ENCODE data around the gene BRAF. TPM values are rescaled to one million over a fixed set of nuclear protein-coding genes. Genes with fewer than 3 reads are reported as not detected.
"Not testable (repeated sequence)": the region's sequence is repeated elsewhere in the genome, so short reads cannot be mapped to it uniquely, and the experiment has no call there.

The BRAF gene
- total RNA-seq, 2 donors from 2014 or later, result 27.6 to 35.1 TPM

DNA sequence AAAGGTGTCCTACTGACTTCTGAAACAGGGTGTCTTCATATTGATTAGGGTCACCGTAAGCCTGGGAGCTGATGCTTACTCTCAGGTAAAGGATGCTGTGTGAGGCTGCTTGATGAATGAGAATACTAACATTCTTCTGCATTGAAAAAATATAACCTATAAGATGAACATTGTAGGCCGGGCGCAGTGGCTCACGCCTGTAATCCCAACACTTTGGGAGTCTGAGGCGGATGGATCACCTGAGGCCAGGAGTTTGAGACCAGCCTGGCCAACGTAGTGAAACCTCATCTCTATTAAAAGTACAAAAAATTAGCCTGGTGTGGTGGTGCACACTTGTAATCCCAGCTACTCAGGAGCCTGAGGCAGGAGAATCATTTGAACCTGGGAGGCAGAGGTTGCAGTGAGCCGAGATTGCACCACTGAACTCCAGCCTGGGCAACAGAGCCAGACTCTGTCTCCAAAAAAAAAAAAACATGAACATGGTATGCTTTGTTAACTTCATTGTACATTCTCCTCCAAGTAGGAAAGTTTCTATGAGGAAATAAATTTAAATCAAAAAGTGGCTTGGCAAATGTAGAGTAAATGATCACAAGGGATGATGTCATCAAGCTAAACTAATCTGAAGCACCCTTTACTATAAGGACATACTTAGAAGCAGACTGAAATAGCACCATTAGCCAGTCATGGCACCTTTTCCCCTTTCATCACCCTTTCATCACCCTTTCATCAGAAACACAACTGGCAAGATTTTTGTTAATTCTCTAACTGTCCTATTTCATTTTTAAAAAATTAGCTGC lies 1.5 kb upstream of the BRAF start:
- Mint-ChIP-seq H3K36me3 (ENCODE audit: low read depth) (peaks cover 5% of the 10 kb centered on the region), H3K4me3 (no peak overlapping the region), H3K4me1 (no peaks in the 10 kb centered on the region), H3K27ac (peak overlapping the region; percentile 92), H3K9me3 (no peaks in the 10 kb centered on the region), H3K27me3 (no peaks in the 10 kb centered on the region)
- no peak for ATAC-seq (replicated peaks)

DNA sequence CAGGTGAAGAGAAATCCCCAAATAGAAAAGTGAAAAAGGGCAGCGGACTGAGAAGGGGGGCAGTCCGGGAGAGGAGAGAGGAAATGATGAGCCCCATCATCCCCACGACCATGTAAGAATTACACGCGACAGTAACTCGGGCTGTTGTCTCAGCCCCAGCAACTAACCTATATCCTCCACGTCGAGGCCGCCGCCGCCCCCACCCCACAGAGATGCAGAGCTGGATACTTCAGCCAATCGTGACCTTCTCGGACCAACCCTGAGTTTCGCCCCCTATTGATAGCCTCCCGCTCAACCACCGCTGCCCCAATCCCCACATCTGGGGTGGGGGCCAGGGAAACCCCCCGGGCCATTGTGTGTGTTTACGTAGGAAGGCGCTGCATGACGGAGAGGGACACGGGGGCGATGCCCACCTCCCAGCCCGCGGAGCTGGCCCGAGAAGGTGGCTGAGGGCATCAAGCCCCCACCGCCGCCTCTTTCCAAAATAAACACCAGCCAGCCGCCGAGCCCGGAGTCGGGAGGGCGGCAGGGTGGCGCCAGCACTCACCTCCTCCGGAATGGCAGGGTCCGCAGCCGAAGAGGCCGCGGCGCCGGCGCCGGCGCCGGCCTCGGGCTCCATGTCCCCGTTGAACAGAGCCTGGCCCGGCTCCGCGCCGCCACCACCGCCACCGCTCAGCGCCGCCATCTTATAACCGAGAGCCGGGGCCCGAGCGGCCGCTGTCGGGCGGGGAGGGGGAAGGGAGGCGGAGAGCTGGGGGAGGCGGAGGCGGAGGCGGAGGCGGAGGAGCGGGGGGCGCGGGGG lies 509 bp downstream of the BRAF start:
- Mint-ChIP-seq H3K36me3 (ENCODE audit: low read depth) (peaks cover 5% of the 10 kb centered on the region), H3K27me3 (no peaks in the 10 kb centered on the region), H3K4me3 (no peak overlapping the region), H3K4me1 (peaks cover 14% of the 10 kb centered on the region), H3K9me3 (no peaks in the 10 kb centered on the region), H3K27ac (peak overlapping the region; percentile 92)
- peak; percentile 76 for ATAC-seq (replicated peaks)

DNA sequence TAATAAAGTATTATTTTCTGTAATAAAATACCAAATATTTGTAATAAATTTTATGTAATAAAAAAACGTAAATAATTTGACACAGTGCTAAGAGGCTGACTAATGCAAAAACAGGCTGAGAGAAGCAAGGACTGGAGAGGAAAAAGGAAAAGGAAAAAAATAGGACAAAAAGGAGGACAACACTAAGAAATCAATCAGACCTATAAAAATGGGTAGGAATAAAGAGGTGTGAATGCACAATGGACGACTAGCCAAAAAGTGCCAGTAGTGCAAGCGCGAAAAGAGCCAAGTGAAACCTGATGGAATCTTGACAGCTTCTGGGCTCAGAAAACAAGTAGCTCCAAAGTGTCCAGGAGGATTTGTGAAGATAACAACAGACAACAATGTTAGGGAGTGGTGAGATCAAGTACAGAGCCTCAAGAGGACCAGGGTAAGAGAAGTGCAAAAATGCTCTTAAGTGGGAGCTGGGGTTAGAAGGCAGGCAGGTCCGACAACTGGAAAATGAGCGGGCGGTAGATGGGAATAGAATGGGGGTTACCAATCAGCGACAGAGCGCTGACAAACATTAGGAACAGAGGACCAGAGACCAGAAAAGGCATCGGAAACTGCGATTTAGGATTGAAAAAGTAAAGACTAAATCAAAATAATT lies 1.2 kb downstream of the BRAF start:
- H3K36me3 Mint-ChIP-seq (ENCODE audit: low read depth), result peaks cover 5% of the 10 kb centered on the region
- ATAC-seq (replicated peaks), result peak; percentile 3
- no peak overlapping the region for H3K4me3 Mint-ChIP-seq
- no peaks in the 10 kb centered on the region for H3K27me3 Mint-ChIP-seq
- H3K27ac Mint-ChIP-seq, result no peak overlapping the region
- H3K4me1 Mint-ChIP-seq, result peaks cover 15% of the 10 kb centered on the region
- no peaks in the 10 kb centered on the region for H3K9me3 Mint-ChIP-seq

DNA sequence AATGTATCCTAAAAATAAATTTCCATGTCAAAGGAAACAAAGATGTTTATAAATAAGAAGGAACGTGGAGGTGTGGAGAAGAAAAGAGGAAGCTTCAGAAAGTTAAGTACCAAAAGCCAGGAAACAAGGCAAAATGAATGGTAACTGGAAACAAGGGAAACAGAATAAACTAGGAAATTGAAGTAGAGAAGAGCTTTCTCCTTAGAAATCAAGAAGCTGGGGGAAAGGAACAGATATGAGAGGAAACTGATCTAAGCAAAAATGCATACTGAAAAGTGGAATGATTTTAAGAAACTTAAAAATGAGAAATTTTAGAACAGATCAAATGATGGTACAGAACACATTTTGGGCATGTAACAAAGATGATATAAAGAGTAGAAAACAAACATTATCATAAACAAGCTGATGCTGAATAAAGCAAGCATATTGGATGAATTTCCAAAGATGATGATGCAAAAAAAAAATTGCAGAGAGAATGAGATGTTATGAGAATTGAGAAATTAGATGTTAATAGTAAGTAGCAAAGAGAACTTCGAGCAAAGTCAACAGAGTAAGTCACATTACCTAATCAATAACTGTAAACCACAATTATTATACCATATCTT lies 1.9 kb downstream of the BRAF start:
- peaks cover 5% of the 10 kb centered on the region for H3K36me3 Mint-ChIP-seq (ENCODE audit: low read depth)
- no peaks in the 10 kb centered on the region for H3K27me3 Mint-ChIP-seq
- H3K27ac Mint-ChIP-seq, result no peak overlapping the region
- H3K4me1 Mint-ChIP-seq, result peaks cover 15% of the 10 kb centered on the region
- no peak for ATAC-seq (replicated peaks)
- no peak overlapping the region for H3K4me3 Mint-ChIP-seq
- H3K9me3 Mint-ChIP-seq, result no peaks in the 10 kb centered on the region

DNA sequence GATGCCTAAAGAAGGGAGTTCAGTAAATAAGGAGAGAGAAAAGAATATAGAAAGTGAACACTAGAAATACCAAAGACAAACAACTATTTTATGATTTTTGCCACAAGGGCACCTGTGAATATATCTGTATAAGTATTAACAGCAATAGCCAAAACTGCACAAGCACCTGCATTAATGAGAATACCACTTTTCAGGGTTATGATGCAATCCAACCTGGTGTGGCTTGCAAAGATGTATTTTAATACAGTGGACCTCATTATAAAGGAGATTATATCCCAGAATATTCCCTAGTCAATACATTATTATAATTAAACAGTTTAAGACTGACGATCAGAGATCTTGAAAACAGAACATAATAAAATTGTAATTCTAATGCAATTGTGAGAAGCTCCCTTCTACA lies 4.0 kb downstream of the BRAF start:
- Mint-ChIP-seq H3K9me3 (no peaks in the 10 kb centered on the region), H3K27ac (no peak overlapping the region), H3K4me1 (peaks cover 15% of the 10 kb centered on the region), H3K4me3 (no peak overlapping the region), H3K27me3 (no peaks in the 10 kb centered on the region), H3K36me3 (ENCODE audit: low read depth) (peaks cover 5% of the 10 kb centered on the region)
- no peak for ATAC-seq (replicated peaks)

DNA sequence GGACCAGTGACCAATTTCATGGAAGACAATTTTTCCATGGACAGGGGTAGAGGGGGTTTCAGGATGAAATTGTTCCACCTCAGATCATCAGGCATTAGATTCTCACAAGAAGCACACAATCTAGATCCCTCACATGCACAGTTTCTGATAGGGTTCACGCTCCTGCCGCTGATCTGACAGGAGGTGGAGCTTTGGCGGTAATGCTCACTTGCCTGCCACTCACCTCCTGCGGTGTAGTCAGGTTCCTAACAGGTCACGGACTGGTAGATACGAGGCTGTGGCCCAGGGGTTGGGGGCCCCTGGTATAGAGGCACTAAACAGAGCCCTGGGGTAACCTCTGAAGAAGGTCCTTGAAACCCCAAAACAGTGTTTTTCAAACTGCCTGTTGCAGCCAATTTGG lies 6.5 kb downstream of the BRAF start:
- Mint-ChIP-seq H3K27me3 (no peaks in the 10 kb centered on the region), H3K9me3 (no peaks in the 10 kb centered on the region), H3K4me1 (peaks cover 22% of the 10 kb centered on the region), H3K36me3 (ENCODE audit: low read depth) (no peaks in the 10 kb centered on the region), H3K27ac (no peak overlapping the region), H3K4me3 (no peak overlapping the region)
- no peak for ATAC-seq (replicated peaks)

DNA sequence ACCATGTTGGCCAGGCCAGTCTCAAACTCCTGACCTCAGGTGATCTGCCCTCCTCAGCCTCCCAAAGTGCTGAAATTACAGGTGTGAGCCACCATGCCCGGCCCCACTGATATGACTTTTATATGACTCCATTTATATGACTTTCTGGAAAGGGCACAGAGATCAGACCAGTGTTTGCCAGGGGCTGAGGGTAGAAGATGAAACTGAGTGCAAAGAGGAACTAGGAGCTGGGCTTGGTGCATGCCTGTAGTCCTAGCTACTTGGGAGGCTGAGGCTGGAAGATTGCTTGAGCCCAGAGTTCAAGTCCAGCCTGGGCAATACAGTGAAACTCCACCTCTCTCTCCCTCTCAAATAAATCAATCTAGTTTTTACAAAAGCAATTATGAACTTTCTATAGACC lies 7.5 kb downstream of the BRAF start:
- Mint-ChIP-seq H3K36me3 (ENCODE audit: low read depth) (no peaks in the 10 kb centered on the region), H3K9me3 (no peaks in the 10 kb centered on the region), H3K27ac (no peak overlapping the region), H3K27me3 (no peaks in the 10 kb centered on the region), H3K4me3 (no peak overlapping the region), H3K4me1 (peaks cover 31% of the 10 kb centered on the region)
- ATAC-seq (replicated peaks), result no peak

DNA sequence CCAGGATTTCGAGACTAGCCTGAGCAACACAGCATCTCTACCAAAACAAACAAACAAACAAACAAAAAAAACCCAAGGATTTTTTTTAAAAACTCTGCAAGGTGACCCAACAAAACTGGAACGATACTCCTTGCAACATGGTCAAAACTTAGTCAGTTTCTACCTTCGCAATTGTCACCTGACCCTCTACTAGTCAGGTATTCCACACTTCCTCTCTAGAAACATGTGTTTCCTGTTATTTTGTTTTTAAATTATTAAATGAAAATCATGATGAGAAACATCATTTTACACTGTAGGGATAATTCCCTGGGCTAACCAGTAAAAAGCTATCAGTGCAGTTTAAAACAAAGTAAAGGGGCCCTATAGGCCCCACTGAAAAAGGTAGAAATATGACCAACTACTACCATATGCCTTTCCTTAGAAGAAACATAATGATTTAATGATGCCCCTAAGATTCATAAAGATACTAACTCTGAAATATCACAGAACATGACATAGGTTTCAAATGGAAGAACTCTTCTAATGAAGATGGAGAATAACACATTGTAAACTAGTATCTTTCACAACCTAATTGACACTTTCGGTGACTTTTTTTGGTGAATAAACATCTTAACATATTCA lies 8.7 kb downstream of the BRAF start:
- Mint-ChIP-seq H3K27me3 (no peaks in the 10 kb centered on the region), H3K9me3 (no peaks in the 10 kb centered on the region), H3K4me3 (no peak overlapping the region), H3K4me1 (peaks cover 35% of the 10 kb centered on the region), H3K36me3 (ENCODE audit: low read depth) (no peaks in the 10 kb centered on the region), H3K27ac (no peak overlapping the region)
- ATAC-seq (replicated peaks), result peak; percentile 26

DNA sequence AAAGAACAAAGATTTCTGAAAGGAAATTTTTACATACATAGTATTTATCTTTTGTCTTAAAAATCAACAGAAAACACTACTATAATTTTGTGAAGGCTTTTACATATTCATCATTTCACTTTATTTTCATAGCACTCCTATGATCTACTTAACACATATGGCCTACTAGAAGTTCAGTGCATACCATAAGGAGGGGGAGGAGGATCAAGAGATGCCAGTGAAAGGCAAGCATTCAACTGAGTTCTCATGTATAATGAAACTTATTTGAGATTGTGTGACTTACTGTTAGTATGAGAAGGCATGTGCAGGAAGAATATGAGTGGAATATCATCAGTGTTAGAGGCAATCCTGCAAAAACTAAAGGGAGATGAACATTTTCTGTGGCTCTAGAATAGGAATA lies 10.6 kb downstream of the BRAF start:
- no peaks in the 10 kb centered on the region for H3K27me3 Mint-ChIP-seq
- ATAC-seq (replicated peaks), result no peak
- no peak overlapping the region for H3K4me3 Mint-ChIP-seq
- no peaks in the 10 kb centered on the region for H3K9me3 Mint-ChIP-seq
- peaks cover 27% of the 10 kb centered on the region for H3K4me1 Mint-ChIP-seq
- peaks cover 4% of the 10 kb centered on the region for H3K36me3 Mint-ChIP-seq (ENCODE audit: low read depth)
- H3K27ac Mint-ChIP-seq, result no peak overlapping the region

DNA sequence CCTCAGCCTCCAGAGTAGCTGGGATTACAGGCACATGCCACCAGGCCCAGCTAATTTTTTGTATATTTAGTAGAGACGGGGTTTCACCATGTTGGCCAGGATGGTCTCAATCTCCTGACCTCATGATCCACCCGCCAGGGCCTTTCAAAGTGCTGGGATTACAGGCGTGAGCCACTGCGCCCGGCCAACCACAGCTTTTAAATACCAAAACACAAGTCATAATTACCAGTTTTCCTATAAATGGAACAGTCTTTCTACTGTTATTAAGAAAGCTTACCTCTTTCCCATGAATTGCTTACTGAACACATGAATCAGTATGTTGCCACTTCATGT lies 11.2 kb downstream of the BRAF start:
- not testable (repeated sequence) for H3K36me3 Mint-ChIP-seq (ENCODE audit: low read depth); H3K27me3 Mint-ChIP-seq; H3K4me3 Mint-ChIP-seq; ATAC-seq (replicated peaks); H3K9me3 Mint-ChIP-seq; H3K27ac Mint-ChIP-seq
- peaks cover 29% of the 10 kb centered on the region for H3K4me1 Mint-ChIP-seq

DNA sequence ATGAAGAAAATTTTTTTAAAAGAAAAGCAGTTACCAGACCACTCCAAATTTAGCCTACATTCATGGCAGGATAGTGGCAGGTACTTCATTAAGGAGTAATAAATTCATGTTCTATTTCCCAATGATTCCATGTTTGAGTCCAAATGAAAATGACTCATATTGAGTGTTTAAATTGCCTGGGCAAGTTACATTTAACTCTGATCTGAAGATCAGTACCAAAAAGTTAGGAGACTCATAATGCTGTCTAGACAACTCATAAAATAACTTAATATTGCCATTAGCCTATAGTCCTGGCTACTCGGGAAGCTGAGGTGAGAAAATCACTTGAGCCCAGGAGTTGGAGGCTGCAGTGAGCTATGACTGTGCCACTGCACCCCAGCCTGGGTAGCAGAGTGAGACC lies 13.0 kb downstream of the BRAF start:
- no peak overlapping the region for H3K27ac Mint-ChIP-seq
- H3K4me1 Mint-ChIP-seq, result peaks cover 36% of the 10 kb centered on the region
- no peak for ATAC-seq (replicated peaks)
- H3K36me3 Mint-ChIP-seq (ENCODE audit: low read depth), result peaks cover 4% of the 10 kb centered on the region
- H3K27me3 Mint-ChIP-seq, result no peaks in the 10 kb centered on the region
- H3K4me3 Mint-ChIP-seq, result no peak overlapping the region
- H3K9me3 Mint-ChIP-seq, result no peaks in the 10 kb centered on the region

DNA sequence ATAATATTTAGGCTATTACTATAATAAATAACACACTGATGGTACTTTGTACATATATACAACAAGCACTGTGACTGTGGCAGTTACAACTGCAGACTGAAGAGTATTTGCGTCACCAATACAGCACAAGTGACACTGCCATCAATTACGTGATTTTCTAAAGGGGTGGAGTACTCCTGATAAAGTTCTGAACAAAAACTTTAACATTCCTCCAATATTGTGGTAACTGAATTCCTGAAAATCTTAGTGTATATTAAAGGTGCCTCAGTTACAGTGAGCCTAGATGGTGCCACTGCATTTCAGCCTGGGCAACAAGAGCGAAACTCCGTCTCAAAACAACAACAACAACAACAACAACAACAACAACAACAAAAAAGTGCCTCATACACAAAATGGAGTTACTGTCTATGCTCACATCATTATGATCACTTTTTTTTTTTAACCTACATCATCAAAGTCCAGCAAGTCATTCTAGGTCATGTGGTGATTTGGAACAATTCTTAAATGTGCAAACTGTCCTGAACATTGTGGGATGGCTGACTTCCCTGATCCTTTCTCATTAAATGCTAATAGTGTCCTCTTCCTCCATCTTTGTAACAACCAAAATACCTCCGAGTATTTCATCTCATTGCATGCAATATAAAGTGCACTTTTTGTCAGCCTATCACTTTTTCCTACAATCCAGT lies 15.1 kb downstream of the BRAF start:
- H3K27ac Mint-ChIP-seq, result no peak overlapping the region
- ATAC-seq (replicated peaks), result no peak
- H3K36me3 Mint-ChIP-seq (ENCODE audit: low read depth), result peaks cover 4% of the 10 kb centered on the region
- no peak overlapping the region for H3K4me3 Mint-ChIP-seq
- H3K27me3 Mint-ChIP-seq, result no peaks in the 10 kb centered on the region
- H3K4me1 Mint-ChIP-seq, result peaks cover 42% of the 10 kb centered on the region
- no peaks in the 10 kb centered on the region for H3K9me3 Mint-ChIP-seq

DNA sequence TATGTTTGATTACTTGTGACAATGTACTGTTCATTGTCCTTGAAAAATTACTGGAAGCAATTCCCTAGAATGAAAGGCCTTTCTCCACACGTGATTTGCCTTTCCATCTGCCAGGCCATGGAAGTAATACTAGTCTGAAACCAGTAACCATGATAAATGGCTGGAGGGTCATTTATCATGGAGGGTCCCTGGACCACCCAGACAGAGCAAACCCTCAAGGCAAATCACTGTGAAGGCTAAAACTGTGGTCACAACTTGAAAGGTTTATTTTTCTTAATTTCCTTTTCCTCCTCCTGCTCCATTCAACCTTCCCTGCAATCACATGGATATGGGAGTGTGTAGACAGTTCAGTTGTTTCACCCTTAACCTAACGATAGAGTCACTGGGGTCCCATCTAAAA lies 16.4 kb downstream of the BRAF start:
- Mint-ChIP-seq H3K27ac (no peak overlapping the region), H3K27me3 (no peaks in the 10 kb centered on the region)

More for the DNA sequence above, 16.4 kb downstream of the BRAF start:
- Mint-ChIP-seq H3K4me3 (no peak overlapping the region), H3K4me1 (peaks cover 47% of the 10 kb centered on the region), H3K36me3 (ENCODE audit: low read depth) (peaks cover 4% of the 10 kb centered on the region), H3K9me3 (no peaks in the 10 kb centered on the region)
- ATAC-seq (replicated peaks), result no peak

Measured in activated T-helper 17 cell treated with anti-CD3 and anti-CD28 coated beads, Interleukin-2, amount 50 U/mL, for 72 hours (primary cell).